Uterus (tissue), 4 donors: ENCODE measurements around the gene DCTN4. TPM values are rescaled to one million over a fixed set of nuclear protein-coding genes. Genes with fewer than 3 reads are reported as not detected.

ENCODE experiments used
- DNase-seq, 2 donors: peaks; one replicate each; pipeline ENCODE4 v3.0.0-alpha.2; 2019 to 2020
- H3K27ac ChIP-seq, 2 donors: fragments of 200-600 bp; sonication (generic); 1 replicate in 1 of 2; 2 replicates in 1 of 2; pipeline ENCODE4 v1.5.1; 2016 to 2018
- H3K27me3 ChIP-seq, 2 donors: fragments of 200-600 bp; sonication (generic); one replicate each; pipeline ENCODE4 v1.5.1; 2018 to 2019; ENCODE audit warnings: control low read depth in 1 of 2
- H3K36me3 ChIP-seq, 2 donors: fragments of 200-600 bp; sonication (generic); one replicate each; pipeline ENCODE4 v1.5.1; 2019; ENCODE audit warnings: control low read depth in 1 of 2
- H3K4me1 ChIP-seq, 2 donors: fragments of 200-600 bp; sonication (generic); one replicate each; pipeline ENCODE4 v1.5.1; 2018 to 2019; ENCODE audit warnings: control low read depth in 1 of 2
- H3K4me3 ChIP-seq, 2 donors: fragments of 200-600 bp; sonication (generic); 1 replicate in 1 of 2; 2 replicates in 1 of 2; pipeline ENCODE4 v1.5.1; 2018 to 2019; ENCODE audit warnings: mild to moderate bottlenecking in 1 of 2
- H3K9me3 ChIP-seq, 2 donors: fragments of 200-600 bp; sonication (generic); one replicate each; pipeline ENCODE4 v1.5.1; 2019; ENCODE audit warnings: control low read depth in 1 of 2
- POLR2A ChIP-seq, 2 donors: fragments of 450-650 bp; IDR thresholded peaks; one replicate each; pipeline ENCODE4 v1.6.1; 2016; ENCODE audit warnings: antibody characterized with exemption in 2 of 2, mild to moderate bottlenecking in 1 of 2, moderate library complexity in 1 of 2
- intact Hi-C: fragments of 100-400 bp; cut with DNase I; formaldehyde crosslinking; loops from one replicate; pipeline ENCODE4 v1.15.1; 2023; ENCODE audit warnings: low total_unique reads
- total RNA-seq, 4 donors: library from RNA; depleted of rRNA in 3 of 4; stranded (reverse); fragments of >200 nt in 3 of 4; gene quantifications; one replicate each; pipeline versions ENCODE4 v1.1.0 to v1.2.4, GENCODE V29; 2014 to 2023
- TF ChIP-seq, protein P1 (sequence below), 4 experiments: fragments of 200-600 bp in 2 of 4; fragments of 450-650 bp in 2 of 4; sonication (generic) in 2 of 4; IDR thresholded peaks; one replicate each; pipeline ENCODE4 v1.5.1; 2016 to 2019; ENCODE audit warnings: antibody characterized with exemption in 4 of 4, mild to moderate bottlenecking in 2 of 4, moderate library complexity in 1 of 4
- donor health status: DM: yes; HTN: yes; CAD: no.

Gene DCTN4
- total RNA-seq, 4 donors from 2014 or later, result 33.3 to 82.7 (median 62.3) TPM

DNA sequence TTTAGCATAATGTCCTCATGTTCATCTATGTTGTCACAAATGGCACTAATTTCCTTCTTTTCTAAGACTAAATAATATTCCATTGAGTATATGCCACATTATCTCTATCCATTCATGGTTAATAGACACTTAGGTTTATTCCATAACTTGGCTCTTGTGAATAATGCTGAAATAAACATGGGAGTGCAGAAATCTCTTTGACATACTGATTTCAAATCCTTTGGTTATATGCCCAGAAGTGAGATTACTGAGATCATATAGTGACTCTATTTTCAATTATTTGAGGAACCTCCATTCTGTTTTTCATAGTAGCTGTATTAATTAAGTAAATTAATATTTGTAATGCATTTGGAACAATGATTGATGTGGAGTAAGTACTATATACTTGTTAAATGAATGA is 32.7 kb upstream of the DCTN4 start:
- Histone ChIP-seq H3K9me3 (no peaks in the 10 kb centered on the region), H3K4me1 (no peaks in the 10 kb centered on the region), H3K27ac (no peak overlapping the region), H3K27me3 (no peaks in the 10 kb centered on the region), H3K36me3 (no peaks in the 10 kb centered on the region), H3K4me3 (no peak overlapping the region)
- TF ChIP-seq, protein P1, sequence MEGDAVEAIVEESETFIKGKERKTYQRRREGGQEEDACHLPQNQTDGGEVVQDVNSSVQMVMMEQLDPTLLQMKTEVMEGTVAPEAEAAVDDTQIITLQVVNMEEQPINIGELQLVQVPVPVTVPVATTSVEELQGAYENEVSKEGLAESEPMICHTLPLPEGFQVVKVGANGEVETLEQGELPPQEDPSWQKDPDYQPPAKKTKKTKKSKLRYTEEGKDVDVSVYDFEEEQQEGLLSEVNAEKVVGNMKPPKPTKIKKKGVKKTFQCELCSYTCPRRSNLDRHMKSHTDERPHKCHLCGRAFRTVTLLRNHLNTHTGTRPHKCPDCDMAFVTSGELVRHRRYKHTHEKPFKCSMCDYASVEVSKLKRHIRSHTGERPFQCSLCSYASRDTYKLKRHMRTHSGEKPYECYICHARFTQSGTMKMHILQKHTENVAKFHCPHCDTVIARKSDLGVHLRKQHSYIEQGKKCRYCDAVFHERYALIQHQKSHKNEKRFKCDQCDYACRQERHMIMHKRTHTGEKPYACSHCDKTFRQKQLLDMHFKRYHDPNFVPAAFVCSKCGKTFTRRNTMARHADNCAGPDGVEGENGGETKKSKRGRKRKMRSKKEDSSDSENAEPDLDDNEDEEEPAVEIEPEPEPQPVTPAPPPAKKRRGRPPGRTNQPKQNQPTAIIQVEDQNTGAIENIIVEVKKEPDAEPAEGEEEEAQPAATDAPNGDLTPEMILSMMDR (IDR thresholded peaks at IDR 0.05), result no peak
- no peak for TF ChIP-seq POLR2A (IDR thresholded peaks at IDR 0.05)
- no peak for DNase-seq
- intact Hi-C loops, result no loop called here

DNA sequence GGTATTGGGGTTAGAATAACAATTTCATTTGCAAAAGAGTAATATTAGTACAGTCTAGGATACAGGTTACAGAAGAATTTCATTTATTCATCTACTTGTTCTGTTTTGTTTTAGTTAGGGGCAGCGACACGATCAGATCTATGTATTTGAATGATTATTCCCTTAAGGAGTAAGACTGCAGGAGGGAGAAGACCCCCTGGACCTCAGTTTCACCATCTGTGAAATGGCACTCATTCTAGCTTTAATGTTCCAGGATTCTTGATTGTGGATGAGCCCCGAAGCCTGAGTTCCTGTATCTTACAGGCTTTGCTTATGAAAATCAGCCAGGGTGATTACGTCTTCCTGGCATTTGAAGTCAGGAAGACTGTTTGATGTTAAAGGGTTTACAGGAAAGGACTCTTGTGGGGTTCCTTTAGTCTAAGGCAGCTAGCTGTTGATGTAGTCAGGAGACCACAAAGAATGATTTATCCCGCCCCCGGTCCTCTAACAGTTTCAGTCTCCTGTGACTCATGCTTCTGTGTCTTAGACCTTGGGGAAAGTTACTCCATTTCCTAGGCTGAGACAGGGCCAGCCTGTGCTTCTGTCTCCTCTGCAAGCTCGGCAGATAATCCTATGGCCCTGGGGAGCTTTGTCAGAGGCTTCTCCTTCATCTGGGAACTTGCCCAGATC is 31.3 kb upstream of the DCTN4 start:
- intact Hi-C loops, result no loop called here
- Histone ChIP-seq H3K36me3 (no peaks in the 10 kb centered on the region), H3K4me1 (no peaks in the 10 kb centered on the region), H3K27me3 (no peaks in the 10 kb centered on the region), H3K27ac (peak overlapping the region; percentile 17 to 53), H3K4me3 (no peak overlapping the region), H3K9me3 (no peaks in the 10 kb centered on the region)
- peak; percentile 44 to 76 for DNase-seq
- TF ChIP-seq POLR2A (IDR thresholded peaks at IDR 0.05), result no peak
- TF ChIP-seq, protein P1 (IDR thresholded peaks at IDR 0.05), result no peak

DNA sequence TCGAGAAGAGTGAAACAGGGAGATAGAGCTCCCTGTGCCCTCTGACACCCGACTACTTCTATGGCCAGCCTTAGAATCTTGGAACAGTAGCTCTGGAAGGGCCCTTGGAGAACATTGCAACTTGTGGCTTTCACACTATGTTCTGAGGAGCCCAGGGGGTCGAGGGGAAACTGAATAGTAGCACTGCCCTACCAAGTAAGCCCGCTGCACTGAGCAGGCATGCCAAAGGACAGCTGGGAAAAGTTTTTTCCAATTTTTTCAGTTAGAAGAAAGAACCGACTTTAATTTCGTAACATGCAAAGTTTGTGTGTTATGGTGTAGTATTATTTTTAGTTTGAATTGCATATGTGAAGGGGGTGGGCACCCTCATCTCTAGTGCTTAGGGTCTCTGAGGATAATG is 30.6 kb upstream of the DCTN4 start:
- peak overlapping the region; percentile 3 to 53 for H3K27ac ChIP-seq
- no peaks in the 10 kb centered on the region for H3K27me3 ChIP-seq
- H3K9me3 ChIP-seq, result no peaks in the 10 kb centered on the region
- TF ChIP-seq, protein P1 (IDR thresholded peaks at IDR 0.05), result no peak
- TF ChIP-seq POLR2A (IDR thresholded peaks at IDR 0.05), result no peak
- no peak for DNase-seq
- intact Hi-C loops, result no loop called here
- no peaks in the 10 kb centered on the region for H3K36me3 ChIP-seq
- H3K4me3 ChIP-seq, result no peak overlapping the region
- H3K4me1 ChIP-seq, result no peaks in the 10 kb centered on the region

DNA sequence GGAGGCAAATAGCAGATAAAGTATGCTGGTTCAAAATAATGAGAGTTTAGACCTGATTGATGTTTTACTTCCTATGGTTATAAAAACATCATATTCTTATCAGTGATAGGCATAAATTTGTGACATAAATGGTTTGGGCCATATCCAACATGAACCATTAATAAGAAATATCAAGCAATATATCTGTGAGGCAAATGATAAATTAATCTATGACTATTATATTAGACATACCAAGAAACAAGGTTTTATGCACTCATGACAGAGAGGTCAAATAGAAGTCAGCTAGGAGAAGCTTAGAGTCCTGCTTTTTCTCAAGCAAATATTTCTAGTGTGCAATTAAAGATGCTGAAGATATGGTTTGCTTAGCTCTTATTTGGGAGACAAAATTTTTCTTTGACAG is 30.2 kb upstream of the DCTN4 start:
- H3K27me3 ChIP-seq, result no peaks in the 10 kb centered on the region
- intact Hi-C loops, result no loop called here
- H3K4me3 ChIP-seq, result no peak overlapping the region
- H3K36me3 ChIP-seq, result no peaks in the 10 kb centered on the region
- no peak for DNase-seq
- H3K27ac ChIP-seq, result no peak overlapping the region
- no peaks in the 10 kb centered on the region for H3K9me3 ChIP-seq
- no peaks in the 10 kb centered on the region for H3K4me1 ChIP-seq
- TF ChIP-seq POLR2A (IDR thresholded peaks at IDR 0.05), result no peak
- TF ChIP-seq, protein P1 (IDR thresholded peaks at IDR 0.05), result no peak

DNA sequence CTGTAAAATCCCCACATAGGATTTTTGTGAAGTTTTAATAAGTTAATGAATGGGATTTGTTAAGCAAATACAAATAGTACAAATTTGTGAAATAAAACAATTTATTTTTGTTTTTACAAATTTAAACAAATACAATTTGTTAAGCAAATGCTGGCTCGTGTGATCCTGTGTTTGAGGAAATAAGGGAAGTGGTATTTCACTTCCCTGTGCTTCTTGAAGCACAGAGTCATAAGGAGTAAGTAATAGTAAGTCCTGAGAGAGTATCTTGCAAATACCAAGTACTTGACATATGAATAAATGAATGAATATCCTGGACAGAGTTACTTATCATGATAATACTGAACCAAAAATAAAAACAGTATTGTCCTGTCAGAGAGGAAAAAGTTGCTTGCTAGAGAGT is 28.8 kb upstream of the DCTN4 start:
- no peaks in the 10 kb centered on the region for H3K36me3 ChIP-seq
- H3K4me3 ChIP-seq, result no peak overlapping the region
- no peaks in the 10 kb centered on the region for H3K9me3 ChIP-seq
- no peaks in the 10 kb centered on the region for H3K27me3 ChIP-seq
- intact Hi-C loops, result no loop called here
- TF ChIP-seq POLR2A (IDR thresholded peaks at IDR 0.05), result no peak
- TF ChIP-seq, protein P1 (IDR thresholded peaks at IDR 0.05), result no peak
- DNase-seq, result no peak
- no peaks in the 10 kb centered on the region for H3K4me1 ChIP-seq
- no peak overlapping the region for H3K27ac ChIP-seq
